Epidermal melanocyte (primary cell): Measurements from ENCODE around the gene ARHGAP24.
"Not testable (repeated sequence)": the region's sequence is repeated elsewhere in the genome, so short reads cannot be mapped to it uniquely, and the experiment has no call there.

ENCODE experiments used
- DNase-seq: peaks from one replicate; pipeline ENCODE4 v3.0.0; 2011; ENCODE audit warnings: low spot score; ENCODE audit not compliant: insufficient read length

Gene ARHGAP24

DNA sequence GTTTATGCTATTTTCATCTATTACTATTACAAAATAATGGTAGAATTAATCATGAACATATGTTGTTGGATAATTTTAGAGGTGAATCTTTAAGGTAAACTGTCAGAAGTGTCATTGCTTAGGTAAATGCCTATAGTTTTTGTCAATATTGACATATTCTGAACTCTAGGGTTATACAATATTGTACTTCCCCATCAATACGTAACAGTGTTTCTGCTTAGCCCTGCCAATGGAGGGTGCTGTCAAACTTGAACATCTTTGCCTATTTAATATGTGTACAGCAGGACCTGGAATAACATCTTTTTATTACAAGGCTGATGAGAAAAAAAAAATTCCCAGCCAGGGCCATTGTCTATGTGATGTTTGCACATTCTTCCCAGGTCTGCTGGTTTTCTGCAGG is 40.8 kb downstream of the ARHGAP24 start:
- DNase-seq, result no peak

GRCh38 chr4:85518526-85518925 is 43.6 kb downstream of the ARHGAP24 start:
- not testable (repeated sequence) for DNase-seq

DNA sequence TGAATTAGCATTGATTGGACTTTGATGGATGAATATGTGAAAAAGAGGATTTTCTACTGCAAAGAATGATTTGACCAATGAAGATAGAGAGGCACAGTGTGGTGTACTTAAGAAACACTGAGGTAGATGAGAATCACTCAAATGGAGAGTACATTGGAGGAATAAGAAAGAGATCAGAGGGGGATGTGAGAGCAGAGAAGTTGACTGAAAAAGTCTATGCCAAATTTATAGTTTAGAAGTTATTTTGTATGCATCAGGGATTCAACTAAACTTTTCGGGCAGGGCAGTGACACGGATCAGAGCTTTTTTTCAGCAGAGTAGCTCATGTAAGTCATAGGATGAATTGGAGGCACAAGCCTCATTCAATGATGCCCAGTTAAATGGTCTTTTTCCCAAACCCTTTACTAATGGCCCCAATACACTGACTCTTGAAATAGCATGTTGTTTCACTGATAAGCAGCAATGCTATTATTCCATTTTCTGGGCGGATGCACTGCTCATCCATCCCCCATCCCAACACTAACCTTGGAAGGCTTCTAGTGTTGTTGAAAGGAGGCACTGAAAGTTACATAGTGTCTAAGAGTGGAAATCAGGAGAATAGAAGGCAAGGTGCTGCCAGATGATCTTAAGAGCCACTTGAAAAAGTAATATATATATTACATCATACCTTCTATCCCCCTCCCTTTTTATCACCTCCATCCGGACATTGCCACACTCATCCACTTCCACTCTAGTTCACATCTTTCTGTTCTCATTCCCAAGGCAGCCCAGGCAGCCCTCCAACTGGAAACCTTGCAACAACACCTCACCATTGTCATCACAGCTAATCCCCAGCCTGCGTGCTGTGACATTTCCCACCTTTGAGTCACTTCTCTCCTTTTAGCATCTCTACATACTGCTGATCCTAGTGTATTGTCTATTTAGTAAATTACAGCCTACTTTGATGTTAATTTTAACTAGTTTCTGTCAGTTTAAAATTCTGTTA is 46.1 kb downstream of the ARHGAP24 start:
- no peak for DNase-seq

- DNase-seq, result no peak
Observed at GRCh38 chr4:85522277-85522676, 47.3 kb downstream of the ARHGAP24 start.

GRCh38 chr4:85522836-85523235 is 47.9 kb downstream of the ARHGAP24 start:
- no peak for DNase-seq

GRCh38 chr4:85527815-85528214 is 52.9 kb downstream of the ARHGAP24 start:
- DNase-seq, result no peak

DNA sequence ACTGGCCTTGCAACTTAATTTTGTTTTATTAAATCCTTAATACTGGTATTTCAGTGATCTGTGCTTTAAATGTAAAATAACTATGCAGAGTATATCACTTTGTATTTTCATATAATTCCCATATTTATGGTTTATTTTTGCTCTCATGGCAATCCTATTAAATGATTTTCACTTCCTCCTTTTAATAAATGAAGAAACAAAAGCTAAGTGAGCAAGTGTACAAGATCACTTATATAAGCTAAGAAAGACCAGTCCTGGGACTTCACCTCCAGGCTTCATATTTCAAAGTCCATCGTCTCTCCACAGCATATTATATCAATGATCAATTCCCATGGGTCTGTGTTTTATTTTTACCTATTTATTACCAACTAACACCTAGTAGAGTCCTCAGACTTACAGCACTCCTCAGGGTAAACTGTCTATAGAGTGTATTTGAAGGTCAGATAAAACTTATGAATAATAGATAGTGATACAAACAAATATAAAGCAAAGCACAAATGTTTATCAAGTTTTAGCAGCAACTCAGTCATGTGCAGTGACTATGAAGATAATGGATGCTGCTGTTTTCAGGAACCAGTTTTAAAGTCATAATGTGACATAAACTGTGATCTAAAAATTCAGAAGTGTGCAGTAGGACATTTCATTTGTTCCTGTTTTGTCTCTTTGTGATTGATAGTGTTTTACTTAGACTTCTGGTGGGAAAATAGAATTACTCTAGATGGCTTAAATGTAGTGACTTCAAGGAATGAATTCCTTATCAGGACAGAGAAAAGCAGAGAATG is 56.8 kb downstream of the ARHGAP24 start:
- DNase-seq, result no peak

DNA sequence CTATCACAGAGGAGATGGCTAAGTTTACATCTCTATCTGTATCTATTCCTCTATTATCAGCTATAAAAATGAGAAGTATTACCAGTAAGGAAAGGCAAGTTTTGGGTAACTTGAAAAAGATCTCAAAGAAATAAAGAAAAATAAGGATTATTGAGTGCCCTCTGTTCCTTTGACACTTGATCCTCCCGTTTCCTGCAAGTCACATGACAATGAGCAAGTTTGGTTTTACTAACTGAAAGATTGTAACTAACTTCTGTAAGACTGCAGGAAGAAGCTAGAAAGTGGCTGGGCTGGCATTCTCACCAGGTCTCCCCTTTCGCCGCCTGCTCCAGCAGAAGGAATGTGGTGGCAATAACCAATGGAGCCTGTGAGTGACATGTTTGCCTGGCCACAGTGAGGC is 59.2 kb downstream of the ARHGAP24 start:
- no peak for DNase-seq

DNA sequence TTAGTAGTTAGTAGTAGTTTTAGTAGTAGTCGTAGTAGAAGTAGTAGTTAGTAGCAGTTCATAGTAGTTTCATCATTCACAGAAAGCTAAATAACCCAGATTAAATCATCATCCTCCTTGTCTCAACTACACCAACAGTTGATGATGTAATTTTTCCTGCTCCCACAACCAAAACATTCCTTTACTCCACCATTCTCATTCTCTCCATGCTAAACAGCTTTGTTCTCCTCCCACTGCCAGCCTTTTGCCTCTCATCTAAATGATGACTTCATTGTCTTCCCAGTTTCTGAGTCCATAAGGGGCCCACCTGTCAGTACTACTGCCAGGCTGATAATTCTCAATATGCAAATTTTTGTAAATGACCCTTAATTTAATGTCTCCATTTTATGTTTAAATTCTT is 68.9 kb downstream of the ARHGAP24 start:
- no peak for DNase-seq

- no peak for DNase-seq
Observed at GRCh38 chr4:85544751-85545150, 69.8 kb downstream of the ARHGAP24 start.

DNA sequence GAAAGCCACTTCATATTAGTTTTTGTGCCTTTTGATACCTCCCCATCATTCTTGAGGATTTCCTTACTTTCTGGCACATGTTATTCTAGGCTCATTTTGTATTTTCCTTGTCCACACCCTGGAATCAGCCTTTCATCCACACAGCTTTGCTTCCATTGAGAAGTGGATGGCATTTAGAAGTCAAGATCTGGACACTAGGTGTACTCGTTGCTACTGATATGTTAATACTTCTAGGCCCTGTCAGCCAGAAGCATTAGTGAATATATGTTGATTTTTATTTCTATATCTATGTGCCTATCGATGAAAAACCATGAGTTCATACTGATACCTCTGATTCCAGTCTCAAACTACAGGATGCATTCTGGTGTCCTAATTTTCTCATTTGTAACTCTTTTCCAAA is 73.2 kb downstream of the ARHGAP24 start:
- DNase-seq, result no peak

GRCh38 chr4:85548841-85549240 is 73.9 kb downstream of the ARHGAP24 start:
- no peak for DNase-seq

- DNase-seq, result no peak
Observed at GRCh38 chr4:85555206-85555605, 80.3 kb downstream of the ARHGAP24 start.

DNA sequence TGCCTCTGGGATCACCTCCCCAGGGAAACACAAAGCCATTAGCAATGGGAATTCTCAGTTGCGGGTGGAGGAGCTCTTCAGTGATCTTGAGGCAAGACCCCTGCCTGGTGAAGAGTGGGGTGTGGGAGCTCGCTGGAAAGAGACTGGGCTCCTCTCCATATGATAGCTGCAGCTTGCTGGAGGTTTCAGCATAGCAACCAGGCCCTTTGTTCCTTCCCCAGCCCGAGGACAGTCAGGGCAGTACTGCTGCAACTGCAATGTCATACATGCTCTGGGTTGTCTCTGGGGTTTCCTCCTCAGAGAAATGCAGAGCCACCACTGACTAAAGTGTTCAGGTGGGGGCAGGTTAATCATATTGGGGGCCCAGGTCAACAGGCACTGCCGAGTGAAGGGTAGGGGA is 81.3 kb downstream of the ARHGAP24 start:
- no peak for DNase-seq

- DNase-seq, result no peak
Observed at GRCh38 chr4:85557016-85557901, 82.3 kb downstream of the ARHGAP24 start.

- no peak for DNase-seq
Observed at GRCh38 chr4:85565761-85566480, 91.0 kb downstream of the ARHGAP24 start.

DNA sequence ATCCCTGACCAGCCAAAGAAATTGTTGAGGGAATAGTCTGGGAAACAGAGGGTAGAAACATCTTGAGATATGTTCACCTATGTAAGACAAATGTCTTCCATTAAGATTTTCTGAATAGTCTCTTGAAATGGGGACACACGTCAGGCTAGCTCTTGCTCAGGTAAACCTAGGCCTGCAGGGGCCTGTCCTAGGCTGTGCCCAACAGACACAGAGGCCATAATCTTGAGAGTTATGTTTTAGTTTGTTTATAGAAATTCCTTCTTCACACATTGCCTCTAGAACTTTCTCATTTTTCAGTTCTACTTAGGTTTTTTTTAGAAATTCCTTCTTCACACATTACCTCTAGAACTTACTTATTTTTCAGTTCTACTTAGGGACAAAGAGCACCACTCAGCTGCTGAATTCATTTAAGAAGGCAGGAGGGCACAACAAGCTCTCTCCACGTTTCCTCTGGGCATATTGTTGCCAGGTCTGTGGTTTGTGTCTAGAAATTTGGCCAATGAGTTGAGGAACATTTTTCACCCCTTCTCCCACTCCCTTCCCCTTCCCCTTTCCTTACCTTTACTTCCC is 94.9 kb downstream of the ARHGAP24 start:
- DNase-seq, result no peak

- DNase-seq, result no peak
Observed at GRCh38 chr4:85570388-85570787, 95.4 kb downstream of the ARHGAP24 start.

DNA sequence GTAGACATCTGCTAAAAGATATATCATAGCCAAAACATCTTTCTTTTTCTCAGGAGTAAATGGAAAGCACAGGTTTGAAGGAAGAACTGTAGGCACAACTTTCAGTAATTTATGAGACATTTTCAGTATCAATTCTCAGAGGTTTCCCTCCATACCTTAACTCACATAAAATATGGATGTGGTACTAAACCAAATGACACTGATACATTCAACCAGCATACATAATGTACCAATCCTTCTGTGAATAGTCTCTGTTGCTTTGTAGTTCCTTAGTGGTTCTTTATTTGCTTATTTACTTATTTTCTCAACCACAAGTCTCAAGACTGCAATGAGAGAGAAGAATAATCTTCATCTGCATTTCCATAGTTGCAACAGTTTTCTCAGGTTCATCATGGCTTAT is 96.1 kb downstream of the ARHGAP24 start:
- no peak for DNase-seq

DNA sequence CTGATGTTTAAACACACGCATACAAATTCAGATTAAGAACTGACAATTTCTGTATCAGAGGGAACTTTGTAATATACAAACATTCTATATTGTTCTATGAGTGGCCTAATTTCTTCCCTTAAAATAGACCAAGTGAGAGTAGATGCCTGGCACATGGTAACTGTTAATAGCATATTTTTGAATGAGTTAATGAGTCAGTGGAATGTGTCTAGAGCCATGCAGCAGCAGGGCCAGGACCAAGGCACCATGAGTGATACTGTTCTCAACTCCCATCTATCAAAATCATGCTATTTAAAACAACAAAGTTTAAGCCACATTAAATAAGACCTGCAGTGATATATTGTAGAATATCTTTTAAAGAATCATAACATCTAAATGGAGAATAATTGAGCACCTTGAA is 98.3 kb downstream of the ARHGAP24 start:
- no peak for DNase-seq
